Right ventricle myocardium inferior (tissue), 1 donor: ENCODE data around the gene RPS24. TPM values are rescaled to one million over a fixed set of nuclear protein-coding genes. Genes with fewer than 3 reads are reported as not detected.
"Not testable (repeated sequence)": the region's sequence is repeated elsewhere in the genome, so short reads cannot be mapped to it uniquely, and the experiment has no call there.

Source experiments
- ATAC-seq: fragments of 200-7000 bp; cut with Tn5 transposase; one replicate; pipeline ENCODE4 v1.9.1; 2020; ENCODE audit warnings: mild to moderate bottlenecking, moderate library complexity
- DNase-seq: peaks from one replicate; pipeline ENCODE4 v3.0.0; 2021; ENCODE audit errors: missing footprints
- intact Hi-C: fragments of 100-400 bp; cut with DNase I; formaldehyde crosslinking; loops from one replicate; pipeline ENCODE4 v1.11.0; 2022
- total RNA-seq: library from RNA; stranded (reverse); fragmentation: NEBNext Ultra II Directional; extraction: Animal tissue kit (Norgen Biotek cat#: 25700); gene quantifications from one replicate; pipeline ENCODE4 v1.2.1, GENCODE V29; 2021
- donor health status: DM: no; HTN: yes; CAD: no; lungs with severe emphysema.

RPS24 gene
- total RNA-seq, 1 donor from 2014 or later, result 880 TPM

- DNase-seq (no peak), ATAC-seq (no peak)
- intact Hi-C loops, result loop anchor here (5.0 kb wide), 2 partner anchors 258 to 613 kb away; no protein-coding TSS in a partner anchor
These were observed 11.0 kb downstream of the RPS24 start for GRCh38 chr10:78044699-78045098.

DNA sequence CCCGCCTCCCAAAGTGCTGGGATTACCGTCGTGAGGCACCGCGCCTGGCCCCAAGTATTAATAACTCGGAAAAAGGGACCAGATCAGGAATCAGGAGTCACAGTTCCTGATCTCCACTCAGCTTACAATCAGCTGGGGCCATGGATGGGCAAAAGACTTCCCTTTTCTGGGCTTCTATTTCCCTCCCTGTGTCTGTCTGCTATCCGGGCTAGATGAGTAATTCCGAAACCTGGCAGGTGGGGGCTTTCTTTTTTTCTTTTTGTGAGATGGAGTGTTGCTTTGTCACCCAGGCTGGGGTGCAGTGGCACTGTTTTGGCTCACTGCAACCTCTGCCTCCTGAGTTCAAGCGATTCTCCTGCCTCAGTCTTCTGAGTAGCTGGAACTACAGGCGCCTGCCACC lies 11.6 kb downstream of the RPS24 start:
- intact Hi-C loops, result loop anchor here (5.0 kb wide), 2 partner anchors 257 to 612 kb away; no protein-coding TSS in a partner anchor
- DNase-seq (no peak), ATAC-seq (no peak)

GRCh38 chr10:78045856-78046255 lies 12.2 kb downstream of the RPS24 start:
- ATAC-seq, result no peak
- DNase-seq, result no peak
- intact Hi-C loops, result loop anchor here (5.0 kb wide), 2 partner anchors 256 to 611 kb away; no protein-coding TSS in a partner anchor

DNA sequence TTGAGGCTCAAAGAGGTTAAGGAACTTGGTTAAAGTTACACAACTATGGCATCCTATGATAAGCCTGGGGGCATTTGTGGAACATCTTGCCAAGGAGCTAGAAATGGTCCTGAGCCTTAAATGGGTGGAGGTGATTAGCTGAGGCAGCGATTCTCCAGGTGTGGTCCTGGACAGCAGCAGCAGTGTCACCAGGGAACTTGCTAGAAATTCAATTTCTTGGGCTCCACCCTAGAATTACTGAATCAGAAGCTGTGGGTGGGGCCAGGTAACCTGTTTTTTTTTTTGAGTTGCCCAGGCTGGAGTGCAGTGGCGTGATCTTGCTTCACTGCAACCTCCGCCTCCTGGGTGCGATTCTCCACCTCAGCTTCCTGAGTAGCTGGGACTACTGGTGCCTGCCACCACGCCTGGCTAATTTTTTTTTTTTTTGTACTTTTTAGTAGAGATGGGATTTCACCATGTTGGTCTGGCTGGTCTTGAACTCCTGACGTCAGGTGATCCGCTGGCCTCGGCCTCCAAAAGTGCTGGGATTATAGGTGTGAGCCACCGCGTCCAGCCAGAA lies 13.1 kb downstream of the RPS24 start:
- ATAC-seq (no peak), DNase-seq (no peak)
- intact Hi-C loops, result loop anchor here (5.0 kb wide), 2 partner anchors 256 to 611 kb away; no protein-coding TSS in a partner anchor

DNA sequence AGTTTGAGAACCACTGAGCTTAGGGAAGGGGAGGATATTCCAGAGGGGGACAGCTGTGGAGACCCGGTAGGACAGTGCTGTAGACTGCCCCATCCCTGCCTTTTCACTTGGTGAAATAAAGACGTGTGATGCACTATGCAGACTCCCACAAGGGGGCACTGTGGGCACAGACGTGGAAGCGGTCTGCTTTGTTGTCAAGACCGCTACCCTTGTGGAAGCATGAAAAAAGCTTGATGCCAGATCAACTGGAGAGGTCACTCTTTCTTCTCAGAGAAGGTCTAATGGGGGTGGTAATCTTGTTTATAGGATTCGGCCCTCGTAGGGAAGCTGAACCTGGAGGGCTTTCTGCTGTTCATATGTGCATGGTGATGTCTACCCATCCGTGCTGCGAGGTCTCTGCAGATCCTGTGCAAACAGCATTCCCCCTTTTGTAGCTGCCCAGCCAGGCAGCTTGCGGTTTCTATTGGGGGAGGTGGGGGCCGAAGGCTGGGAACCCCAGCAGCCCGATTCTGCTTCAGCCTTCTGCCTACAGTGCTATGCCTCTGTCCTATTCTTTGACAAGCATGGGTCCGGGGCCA lies 13.7 kb downstream of the RPS24 start:
- DNase-seq (peak; percentile 86), ATAC-seq (peak; percentile 82)
- intact Hi-C loops, result loop anchor here (5.0 kb wide), 2 partner anchors 255 to 610 kb away; no protein-coding TSS in a partner anchor

GRCh38 chr10:78049851-78050250 lies 16.2 kb downstream of the RPS24 start:
- no peak for ATAC-seq
- intact Hi-C loops, result loop anchor here (2.0 to 5.0 kb wide), 3 partner anchors 252 to 1147 kb away; no protein-coding TSS in a partner anchor
- no peak for DNase-seq

DNA sequence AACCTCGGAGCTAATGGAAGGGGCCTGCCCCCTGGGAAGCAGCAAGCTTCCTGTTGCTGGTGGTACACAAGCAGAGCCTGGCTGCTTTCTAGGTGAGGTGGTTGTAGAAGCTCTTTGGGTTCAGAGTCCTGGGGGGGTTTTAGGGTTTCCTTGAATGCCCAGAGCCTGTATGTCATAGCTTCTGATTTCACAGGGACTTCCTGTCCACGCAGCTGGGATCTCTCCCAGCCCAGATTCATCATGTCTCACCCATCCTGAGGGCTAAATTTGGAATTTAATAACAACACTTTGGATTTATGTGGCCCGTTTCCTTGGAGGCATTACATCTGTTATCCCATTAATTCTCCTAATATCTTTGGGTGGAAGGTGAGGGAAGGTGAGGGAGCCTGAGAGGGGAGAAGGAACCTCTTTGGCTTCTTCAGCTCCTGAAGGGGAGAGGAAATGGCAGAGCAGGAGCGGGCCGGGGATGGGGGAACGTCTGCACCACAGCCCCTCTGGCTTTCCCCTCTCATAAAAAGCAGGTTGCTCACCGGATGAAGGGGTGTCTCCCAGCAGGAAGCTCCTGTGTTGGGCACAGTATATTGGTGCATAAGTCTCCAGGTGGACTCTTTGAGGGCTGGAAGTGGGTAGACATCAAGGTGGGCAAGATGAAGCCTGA lies 19.7 kb downstream of the RPS24 start:
- no peak for DNase-seq
- intact Hi-C loops, result no loop called here
- no peak for ATAC-seq

DNA sequence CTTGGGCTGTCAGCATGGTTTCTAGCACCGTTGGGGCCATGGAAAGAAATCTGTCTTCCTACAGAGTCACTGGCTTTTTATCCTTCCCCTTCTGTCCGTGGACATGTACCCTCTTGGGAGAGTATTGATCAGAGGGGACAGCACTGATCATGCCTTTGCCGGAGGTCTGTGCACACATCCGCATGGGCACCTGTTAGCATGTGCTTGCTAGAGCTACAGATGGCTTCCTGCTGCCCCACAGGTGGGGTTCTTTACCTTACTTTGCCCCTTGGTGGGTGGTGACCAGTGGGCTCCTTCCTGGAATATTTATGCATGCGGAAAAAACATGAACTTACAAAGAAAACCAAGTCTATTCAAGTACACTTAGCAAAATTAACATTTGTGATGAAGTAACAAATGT lies 24.9 kb downstream of the RPS24 start:
- intact Hi-C loops, result no loop called here
- DNase-seq (no peak), ATAC-seq (no peak)

- intact Hi-C loops, result no loop called here
- ATAC-seq (no peak), DNase-seq (no peak)
These were observed 26.4 kb downstream of the RPS24 start for GRCh38 chr10:78059906-78060702.

- DNase-seq (no peak), ATAC-seq (no peak)
- intact Hi-C loops, result no loop called here
These were observed 28.6 kb downstream of the RPS24 start for GRCh38 chr10:78062296-78062695.

DNA sequence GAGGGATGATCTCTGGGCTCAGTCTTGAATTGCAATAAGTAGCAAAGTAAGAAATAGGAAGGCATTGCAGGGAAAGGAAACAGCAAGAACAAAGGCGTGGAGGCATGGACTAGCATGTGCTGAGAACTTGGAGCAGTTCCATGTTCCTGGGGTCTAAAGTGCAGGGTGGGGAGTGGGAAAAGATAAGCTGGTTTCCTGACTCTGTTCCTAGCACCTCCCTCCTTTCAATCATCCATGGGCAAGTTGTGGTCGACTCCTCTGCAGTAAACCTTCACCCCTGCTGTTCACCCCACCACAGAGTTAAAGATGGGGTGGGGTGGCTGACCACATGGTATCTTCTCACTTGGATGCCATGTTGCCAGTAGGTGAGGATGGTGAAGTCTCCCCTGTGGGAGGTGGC lies 29.6 kb downstream of the RPS24 start:
- intact Hi-C loops, result no loop called here
- ATAC-seq, result no peak
- no peak for DNase-seq

DNA sequence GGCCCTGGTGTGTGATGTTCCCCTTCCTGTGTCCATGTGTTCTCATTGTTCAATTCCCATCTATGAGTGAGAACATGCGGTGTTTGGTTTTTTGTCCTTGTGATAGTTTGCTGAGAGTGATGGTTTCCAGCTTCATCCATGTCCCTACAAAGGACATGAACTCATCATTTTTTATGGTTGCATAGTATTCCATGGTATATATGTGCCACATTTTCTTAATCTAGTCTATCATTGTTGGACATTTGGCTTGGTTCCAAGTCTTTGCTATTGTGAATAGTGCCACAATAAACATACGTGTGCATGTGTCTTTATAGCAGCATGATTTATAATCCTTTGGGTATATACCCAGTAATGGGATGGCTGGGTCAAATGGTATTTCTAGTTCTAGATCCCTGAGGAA lies 31.3 kb downstream of the RPS24 start:
- DNase-seq, ATAC-seq, intact Hi-C loops: not testable (repeated sequence)

DNA sequence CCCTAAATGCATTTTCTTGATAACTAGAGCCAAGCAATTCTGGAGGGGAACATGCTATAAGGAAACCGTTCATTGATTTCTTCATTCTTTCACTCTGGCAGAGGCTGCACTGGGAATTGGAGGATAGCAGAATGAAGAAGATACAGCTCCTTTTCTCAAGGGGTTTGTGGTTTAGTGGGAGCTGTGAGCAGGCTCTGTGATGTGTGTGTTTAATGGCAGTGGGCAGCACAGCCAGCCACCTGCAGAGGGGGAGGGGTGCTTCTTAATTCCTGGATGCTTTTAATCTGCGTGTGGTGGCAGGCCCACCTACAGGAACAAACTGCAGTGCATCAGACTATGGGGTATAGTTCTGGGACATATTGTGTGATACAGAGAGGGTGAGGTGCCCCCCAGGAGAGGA lies 31.9 kb downstream of the RPS24 start:
- ATAC-seq, result no peak
- intact Hi-C loops, result no loop called here
- no peak for DNase-seq

DNA sequence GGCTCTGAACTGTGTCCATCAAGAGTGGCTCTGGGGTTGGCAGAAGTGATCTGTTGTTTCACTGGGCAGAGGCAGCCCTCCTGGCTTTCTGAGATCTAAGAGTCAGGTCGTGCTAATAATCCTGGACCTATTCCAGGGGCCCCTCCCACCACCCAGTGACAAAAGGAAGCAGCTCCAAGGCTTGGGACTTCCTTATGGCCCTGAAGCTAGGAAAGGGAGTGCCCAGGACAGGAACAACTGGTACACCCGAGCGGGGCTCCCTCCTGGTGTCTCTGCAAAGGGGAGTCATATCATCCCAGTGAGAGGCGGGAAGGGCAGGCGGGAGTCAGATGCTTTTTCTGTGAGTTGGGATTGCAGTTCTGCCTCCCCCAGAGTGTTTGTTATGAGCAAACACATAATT lies 32.3 kb downstream of the RPS24 start:
- DNase-seq (no peak), ATAC-seq (no peak)
- intact Hi-C loops, result no loop called here

GRCh38 chr10:78066728-78067430 lies 33.2 kb downstream of the RPS24 start:
- no peak for ATAC-seq
- DNase-seq, result no peak
- intact Hi-C loops, result no loop called here

GRCh38 chr10:78069151-78069550 lies 35.5 kb downstream of the RPS24 start:
- intact Hi-C loops, result no loop called here
- DNase-seq (no peak), ATAC-seq (no peak)

DNA sequence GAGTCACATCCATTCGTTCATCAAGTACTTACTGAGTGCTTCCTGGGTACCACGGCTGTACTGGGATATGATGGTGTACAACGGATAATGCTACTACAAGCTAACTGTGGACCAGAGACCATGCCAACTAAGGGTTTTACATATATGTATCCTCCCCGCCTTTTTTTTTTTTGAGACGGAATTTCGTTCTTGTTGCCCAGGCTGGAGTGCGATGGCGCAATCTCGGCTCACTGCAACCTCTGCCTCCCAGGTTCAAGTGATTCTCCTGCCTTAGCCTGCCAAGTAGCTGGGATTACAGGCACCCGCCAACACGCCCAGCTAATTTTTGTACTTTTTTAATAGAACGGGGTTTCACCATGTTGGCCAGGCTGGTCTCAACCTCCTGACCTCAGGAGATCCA lies 36.4 kb downstream of the RPS24 start:
- DNase-seq, ATAC-seq, intact Hi-C loops: not testable (repeated sequence)

GRCh38 chr10:78070726-78071125 lies 37.1 kb downstream of the RPS24 start:
- DNase-seq (no peak), ATAC-seq (no peak)
- intact Hi-C loops, result no loop called here
